WERI-Rb-1 (cell line): ENCODE results near the gene NLRP14.

Experiments
- DNase-seq: peaks from one replicate; pipeline ENCODE4 v3.0.0-alpha.2; 2020
- H3K27ac ChIP-seq: fragments of 250-450 bp; sonication (Bioruptor Pico); 2 replicates; pipeline ENCODE4 v1.5.1; 2020; ENCODE audit warnings: mild to moderate bottlenecking, moderate library complexity
- H3K27me3 ChIP-seq: fragments of 250-450 bp; sonication (Bioruptor Pico); 2 replicates; pipeline ENCODE4 v1.5.1; 2021; ENCODE audit warnings: mild to moderate bottlenecking, low read depth, moderate library complexity; ENCODE audit not compliant: insufficient read depth, severe bottlenecking
- H3K36me3 ChIP-seq: fragments of 250-450 bp; sonication (Bioruptor Pico); 2 replicates; pipeline ENCODE4 v1.5.1; 2020; ENCODE audit warnings: mild to moderate bottlenecking, moderate library complexity
- H3K4me3 ChIP-seq: 2 replicates; pipeline ENCODE4 v1.5.1; 2011; ENCODE audit warnings: low read depth, mild to moderate bottlenecking, control low read depth, low read length
- H3K9me3 ChIP-seq: fragments of 250-450 bp; sonication (Bioruptor Pico); 2 replicates; pipeline ENCODE4 v1.5.1; 2021; ENCODE audit warnings: mild to moderate bottlenecking, moderate library complexity; ENCODE audit not compliant: severe bottlenecking
- TF ChIP-seq, protein P1 (sequence below): IDR thresholded peaks from 2 replicates; pipeline ENCODE4 v1.5.1; 2011; ENCODE audit warnings: low read depth, mild to moderate bottlenecking, control low read depth, inconsistent platforms, low read length

Gene NLRP14

GRCh38 chr11:7115780-7116179 lies 95.5 kb downstream of the NLRP14 start:
- peaks cover 35% of the 10 kb centered on the region for H3K27me3 ChIP-seq
- no peak overlapping the region for H3K27ac ChIP-seq
- TF ChIP-seq, protein P1, sequence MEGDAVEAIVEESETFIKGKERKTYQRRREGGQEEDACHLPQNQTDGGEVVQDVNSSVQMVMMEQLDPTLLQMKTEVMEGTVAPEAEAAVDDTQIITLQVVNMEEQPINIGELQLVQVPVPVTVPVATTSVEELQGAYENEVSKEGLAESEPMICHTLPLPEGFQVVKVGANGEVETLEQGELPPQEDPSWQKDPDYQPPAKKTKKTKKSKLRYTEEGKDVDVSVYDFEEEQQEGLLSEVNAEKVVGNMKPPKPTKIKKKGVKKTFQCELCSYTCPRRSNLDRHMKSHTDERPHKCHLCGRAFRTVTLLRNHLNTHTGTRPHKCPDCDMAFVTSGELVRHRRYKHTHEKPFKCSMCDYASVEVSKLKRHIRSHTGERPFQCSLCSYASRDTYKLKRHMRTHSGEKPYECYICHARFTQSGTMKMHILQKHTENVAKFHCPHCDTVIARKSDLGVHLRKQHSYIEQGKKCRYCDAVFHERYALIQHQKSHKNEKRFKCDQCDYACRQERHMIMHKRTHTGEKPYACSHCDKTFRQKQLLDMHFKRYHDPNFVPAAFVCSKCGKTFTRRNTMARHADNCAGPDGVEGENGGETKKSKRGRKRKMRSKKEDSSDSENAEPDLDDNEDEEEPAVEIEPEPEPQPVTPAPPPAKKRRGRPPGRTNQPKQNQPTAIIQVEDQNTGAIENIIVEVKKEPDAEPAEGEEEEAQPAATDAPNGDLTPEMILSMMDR: no peak
- H3K9me3 ChIP-seq: no peaks in the 10 kb centered on the region
- no peaks in the 10 kb centered on the region for H3K36me3 ChIP-seq
- no peak for DNase-seq
- H3K4me3 ChIP-seq: no peak overlapping the region

- no peak for DNase-seq
- no peaks in the 10 kb centered on the region for H3K36me3 ChIP-seq
- TF ChIP-seq, protein P1: no peak
Measured at GRCh38 chr11:7116370-7116769, 96.1 kb downstream of the NLRP14 start.

More at GRCh38 chr11:7116370-7116769, 96.1 kb downstream of the NLRP14 start:
- Histone ChIP-seq H3K27me3 (peaks cover 37% of the 10 kb centered on the region), H3K27ac (no peak overlapping the region), H3K9me3 (no peaks in the 10 kb centered on the region), H3K4me3 (no peak overlapping the region)
